ENCODE measurements around the gene PLXND1.
A peak's percentile ranks its signal among the peaks of the same experiment; 100 is the strongest.

The PLXND1 gene

GRCh38 chr3:129540776-129541516, 65.5 kb downstream of the PLXND1 start:
- peaks cover 12% of the 10 kb centered on the region for H3K4me1 ChIP-seq (ENCODE audit: insufficient read depth, insufficient read length)
- TF ChIP-seq SUZ12 (IDR thresholded peaks at IDR 0.05; ENCODE audit: extremely low read depth, insufficient read depth, insufficient read length) (no peak), ZNF274 (IDR thresholded peaks at IDR 0.05; ENCODE audit: low read depth, low read length) (no peak), YY1 (IDR thresholded peaks at IDR 0.05; ENCODE audit: insufficient read depth, insufficient read length) (no peak)
- H3K9ac ChIP-seq (ENCODE audit: insufficient read length, low read depth) = no peak overlapping the region
- no peak overlapping the region for H3K4me3 ChIP-seq (ENCODE audit: insufficient read length, low read depth)
- no peaks in the 10 kb centered on the region for H3K27me3 ChIP-seq (ENCODE audit: insufficient read depth, insufficient read length)
- H3K36me3 ChIP-seq (ENCODE audit: insufficient read depth, insufficient read length, low read length) = no peaks in the 10 kb centered on the region
- peaks cover 5% of the 10 kb centered on the region; the same call in 1 of the 2 replicates for H3K9me3 ChIP-seq (ENCODE audit: insufficient read depth, low read length)
- no peak for DNase-seq (ENCODE audit: low read depth, low spot score)

- no peak for DNase-seq (ENCODE audit: low read depth, low spot score)
- Histone ChIP-seq H3K36me3 (ENCODE audit: insufficient read depth, insufficient read length, low read length) (no peaks in the 10 kb centered on the region), H3K27me3 (ENCODE audit: insufficient read depth, insufficient read length) (no peaks in the 10 kb centered on the region), H3K9ac (ENCODE audit: insufficient read length, low read depth) (peak overlapping the region; percentile 23), H3K9me3 (ENCODE audit: insufficient read depth, low read length) (peaks cover 22% of the 10 kb centered on the region), H3K4me3 (ENCODE audit: insufficient read length, low read depth) (no peak overlapping the region), H3K4me1 (ENCODE audit: insufficient read depth, insufficient read length) (peaks cover 15% of the 10 kb centered on the region)
- no peak for TF ChIP-seq ZNF274 (IDR thresholded peaks at IDR 0.05; ENCODE audit: low read depth, low read length)
- TF ChIP-seq YY1 (IDR thresholded peaks at IDR 0.05; ENCODE audit: insufficient read depth, insufficient read length) = no peak
- TF ChIP-seq SUZ12 (IDR thresholded peaks at IDR 0.05; ENCODE audit: extremely low read depth, insufficient read depth, insufficient read length) = no peak
Measured at GRCh38 chr3:129539206-129539605, 67.3 kb downstream of the PLXND1 start.

GRCh38 chr3:129536804-129537203, 69.7 kb downstream of the PLXND1 start:
- no peak for DNase-seq (ENCODE audit: low read depth, low spot score)
- Histone ChIP-seq H3K36me3 (ENCODE audit: insufficient read depth, insufficient read length, low read length) (no peaks in the 10 kb centered on the region), H3K9ac (ENCODE audit: insufficient read length, low read depth) (no peak overlapping the region), H3K4me3 (ENCODE audit: insufficient read length, low read depth) (no peak overlapping the region), H3K9me3 (ENCODE audit: insufficient read depth, low read length) (peaks cover 22% of the 10 kb centered on the region), H3K4me1 (ENCODE audit: insufficient read depth, insufficient read length) (peaks cover 8% of the 10 kb centered on the region), H3K27me3 (ENCODE audit: insufficient read depth, insufficient read length) (no peaks in the 10 kb centered on the region)
- TF ChIP-seq ZNF274 (IDR thresholded peaks at IDR 0.05; ENCODE audit: low read depth, low read length) = no peak
- no peak for TF ChIP-seq YY1 (IDR thresholded peaks at IDR 0.05; ENCODE audit: insufficient read depth, insufficient read length)
- TF ChIP-seq SUZ12 (IDR thresholded peaks at IDR 0.05; ENCODE audit: extremely low read depth, insufficient read depth, insufficient read length) = no peak

GRCh38 chr3:129536374-129536667, 70.2 kb downstream of the PLXND1 start:
- peaks cover 10% of the 10 kb centered on the region for H3K4me1 ChIP-seq (ENCODE audit: insufficient read depth, insufficient read length)
- TF ChIP-seq YY1 (IDR thresholded peaks at IDR 0.05; ENCODE audit: insufficient read depth, insufficient read length) (no peak), SUZ12 (IDR thresholded peaks at IDR 0.05; ENCODE audit: extremely low read depth, insufficient read depth, insufficient read length) (no peak), ZNF274 (IDR thresholded peaks at IDR 0.05; ENCODE audit: low read depth, low read length) (no peak)

GRCh38 chr3:129535075-129535474, 71.4 kb downstream of the PLXND1 start:
- Histone ChIP-seq H3K27me3 (ENCODE audit: insufficient read depth, insufficient read length) (no peaks in the 10 kb centered on the region), H3K4me1 (ENCODE audit: insufficient read depth, insufficient read length) (peaks cover 20% of the 10 kb centered on the region), H3K36me3 (ENCODE audit: insufficient read depth, insufficient read length, low read length) (no peaks in the 10 kb centered on the region), H3K4me3 (ENCODE audit: insufficient read length, low read depth) (no peak overlapping the region), H3K9ac (ENCODE audit: insufficient read length, low read depth) (no peak overlapping the region), H3K9me3 (ENCODE audit: insufficient read depth, low read length) (peaks cover 22% of the 10 kb centered on the region)
- TF ChIP-seq YY1 (IDR thresholded peaks at IDR 0.05; ENCODE audit: insufficient read depth, insufficient read length) = no peak
- TF ChIP-seq ZNF274 (IDR thresholded peaks at IDR 0.05; ENCODE audit: low read depth, low read length) = no peak
- TF ChIP-seq SUZ12 (IDR thresholded peaks at IDR 0.05; ENCODE audit: extremely low read depth, insufficient read depth, insufficient read length) = no peak
- DNase-seq (ENCODE audit: low read depth, low spot score) = no peak

More at GRCh38 chr3:129536374-129536667, 70.2 kb downstream of the PLXND1 start:
- no peak overlapping the region for H3K9ac ChIP-seq (ENCODE audit: insufficient read length, low read depth)
- H3K9me3 ChIP-seq (ENCODE audit: insufficient read depth, low read length) = peaks cover 22% of the 10 kb centered on the region
- no peak overlapping the region for H3K4me3 ChIP-seq (ENCODE audit: insufficient read length, low read depth)
- no peaks in the 10 kb centered on the region for H3K36me3 ChIP-seq (ENCODE audit: insufficient read depth, insufficient read length, low read length)
- no peaks in the 10 kb centered on the region for H3K27me3 ChIP-seq (ENCODE audit: insufficient read depth, insufficient read length)
- DNase-seq (ENCODE audit: low read depth, low spot score) = no peak

- Histone ChIP-seq H3K9ac (ENCODE audit: insufficient read length, low read depth) (no peak overlapping the region), H3K27me3 (ENCODE audit: insufficient read depth, insufficient read length) (no peaks in the 10 kb centered on the region), H3K36me3 (ENCODE audit: insufficient read depth, insufficient read length, low read length) (no peaks in the 10 kb centered on the region), H3K4me1 (ENCODE audit: insufficient read depth, insufficient read length) (peaks cover 23% of the 10 kb centered on the region), H3K4me3 (ENCODE audit: insufficient read length, low read depth) (no peak overlapping the region), H3K9me3 (ENCODE audit: insufficient read depth, low read length) (peaks cover 22% of the 10 kb centered on the region)
- TF ChIP-seq YY1 (IDR thresholded peaks at IDR 0.05; ENCODE audit: insufficient read depth, insufficient read length) (no peak), ZNF274 (IDR thresholded peaks at IDR 0.05; ENCODE audit: low read depth, low read length) (no peak), SUZ12 (IDR thresholded peaks at IDR 0.05; ENCODE audit: extremely low read depth, insufficient read depth, insufficient read length) (no peak)
- DNase-seq (ENCODE audit: low read depth, low spot score) = no peak
Measured at GRCh38 chr3:129534428-129535027, 71.9 kb downstream of the PLXND1 start.

- no peaks in the 10 kb centered on the region for H3K36me3 ChIP-seq (ENCODE audit: insufficient read depth, insufficient read length, low read length)
Measured at GRCh38 chr3:129533406-129533805, 73.1 kb downstream of the PLXND1 start.

More at GRCh38 chr3:129533406-129533805, 73.1 kb downstream of the PLXND1 start:
- TF ChIP-seq YY1 (IDR thresholded peaks at IDR 0.05; ENCODE audit: insufficient read depth, insufficient read length) (no peak), ZNF274 (IDR thresholded peaks at IDR 0.05; ENCODE audit: low read depth, low read length) (no peak), SUZ12 (IDR thresholded peaks at IDR 0.05; ENCODE audit: extremely low read depth, insufficient read depth, insufficient read length) (no peak)
- peaks cover 24% of the 10 kb centered on the region for H3K4me1 ChIP-seq (ENCODE audit: insufficient read depth, insufficient read length)
- no peak for DNase-seq (ENCODE audit: low read depth, low spot score)
- no peaks in the 10 kb centered on the region for H3K27me3 ChIP-seq (ENCODE audit: insufficient read depth, insufficient read length)
- no peak overlapping the region for H3K9ac ChIP-seq (ENCODE audit: insufficient read length, low read depth)
- no peak overlapping the region for H3K4me3 ChIP-seq (ENCODE audit: insufficient read length, low read depth)
- H3K9me3 ChIP-seq (ENCODE audit: insufficient read depth, low read length) = peaks cover 22% of the 10 kb centered on the region

All from NT2/D1 (cell line).